Uterine smooth muscle cell (primary cell): ENCODE results near the gene NXT1. TPM values are rescaled to one million over a fixed set of nuclear protein-coding genes. Genes with fewer than 3 reads are reported as not detected.

Experiments used
- total RNA-seq: library from RNA; depleted of rRNA; stranded (reverse); fragments of >200 nt; gene quantifications from 2 replicates; pipeline ENCODE4 v1.2.3, GENCODE V29; 2014

Gene NXT1
- total RNA-seq: 25.6 and 39.4 TPM in 2 replicates

GRCh38 chr20:23350196-23350903 is at the start of gene NXT1:
NXT1 (plus strand) TSS chr20:23350791; CDS start chr20:23354042, 3,251 bp downstream.

GRCh38 chr20:23361476-23362391 is 11.1 kb downstream of the NXT1 start, which contains the start of gene GZF1:
GZF1 (plus strand) TSS chr20:23362182; CDS start chr20:23364384, 2,202 bp downstream.

Other genes with a start within 250 kb of the NXT1 start
- gene GZF1, start 11.4 kb downstream of the NXT1 start, total RNA-seq: 29.0 and 40.1 TPM in 2 replicates
- gene NAPB, start 70.7 kb downstream of the NXT1 start, total RNA-seq: 10.9 and 12.2 TPM in 2 replicates
- not detected in 2 replicates for gene CSTL1, start 88.9 kb downstream of the NXT1 start, total RNA-seq
- not detected in 2 replicates for gene CST11, start 102.1 kb downstream of the NXT1 start, total RNA-seq
- gene CST8, start 140.3 kb downstream of the NXT1 start, total RNA-seq: not detected in 2 replicates
- gene CST9L, start 217.7 kb downstream of the NXT1 start, total RNA-seq: 0.11 TPM in 1 of 2 replicates, not detected in the other